Activated CD8-positive, alpha-beta T cell treated with anti-CD3 and anti-CD28 coated beads, Interleukin-2, amount 10 ng/mL, durations not matched to agents 7 days and 5 days (primary cell): ENCODE data around the gene SLC6A6. TPM values are rescaled to one million over a fixed set of nuclear protein-coding genes. Genes with fewer than 3 reads are reported as not detected.

ENCODE experiments used
- ATAC-seq: fragments of 150-1000 bp; cut with Tn5 transposase; one replicate; pipeline ENCODE4 v1.10.0; 2021; ENCODE audit warnings: moderate library complexity
- CTCF ChIA-PET: fragments of 350-600 bp; sonication (Branson Sonifier 250); formaldehyde crosslinking; loops from one replicate; lab custom pipeline; 2021; ENCODE audit warnings: antibody characterized with exemption; lab: Charles Lee
- POLR2A ChIA-PET: fragments of 350-600 bp; sonication (Branson Sonifier 250); formaldehyde crosslinking; loops from one replicate; lab custom pipeline; 2021; ENCODE audit warnings: antibody characterized with exemption; lab: Charles Lee
- DNase-seq: peaks from one replicate; pipeline ENCODE4 v3.0.0-alpha.2; 2020
- H3K27ac Mint-ChIP-seq: one replicate; pipeline ENCODE4 v1.8.0; 2021; ENCODE audit warnings: mild to moderate bottlenecking, mixed read lengths
- H3K27me3 Mint-ChIP-seq: one replicate; pipeline ENCODE4 v1.8.0; 2021; ENCODE audit warnings: low read depth, mixed read lengths
- H3K36me3 Mint-ChIP-seq: one replicate; pipeline ENCODE4 v1.8.0; 2021; ENCODE audit warnings: low read depth, mixed read lengths
- H3K4me1 Mint-ChIP-seq: one replicate; pipeline ENCODE4 v1.8.0; 2021; ENCODE audit warnings: low read depth, mixed read lengths
- H3K4me3 Mint-ChIP-seq: one replicate; pipeline ENCODE4 v1.8.0; 2021; ENCODE audit warnings: mild to moderate bottlenecking, mixed read lengths
- H3K9me3 Mint-ChIP-seq: one replicate; pipeline ENCODE4 v1.8.0; 2022; ENCODE audit warnings: mixed read lengths; ENCODE audit not compliant: insufficient read depth
- total RNA-seq, 2 experiments: library from RNA; stranded (reverse); gene quantifications; one replicate each; pipeline ENCODE4 v1.2.3, GENCODE V29; 2021

SLC6A6 gene
- total RNA-seq, 2 experiments from 2014 or later = 36.8 to 37.9 TPM

DNA sequence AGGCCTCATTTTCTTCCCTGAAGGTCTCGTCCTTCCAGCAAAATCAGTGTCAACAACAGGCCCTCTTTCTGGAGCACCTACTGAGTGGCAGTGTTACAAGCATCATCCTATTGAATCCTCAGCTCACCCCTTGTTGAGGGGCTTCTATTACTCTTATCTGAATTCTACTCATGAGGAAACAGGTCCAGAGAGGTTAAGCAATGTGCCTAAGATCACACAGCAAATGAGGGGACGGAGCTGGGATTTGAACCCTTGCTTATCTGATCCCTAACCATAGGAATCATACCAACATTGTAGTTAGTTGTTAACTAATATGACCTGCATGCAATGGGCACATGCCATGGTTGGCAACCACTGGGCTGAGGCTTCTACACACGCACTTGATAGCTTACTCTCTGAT is 63.0 kb downstream of the SLC6A6 start:
- Mint-ChIP-seq H3K4me3 (no peak overlapping the region), H3K27ac (no peak overlapping the region), H3K27me3 (no peaks in the 10 kb centered on the region), H3K4me1 (peaks cover 10% of the 10 kb centered on the region), H3K9me3 (no peaks in the 10 kb centered on the region), H3K36me3 (peaks cover 21% of the 10 kb centered on the region)
- DNase-seq (no peak), ATAC-seq (no peak)
- ChIA-PET POLR2A (no interaction called here), CTCF (interaction anchor here (1.0 to 1.3 kb wide), 3 partner anchors 29 to 262 kb away, joined by 3 to 4 read pairs (median 3); no protein-coding TSS in a partner anchor)

DNA sequence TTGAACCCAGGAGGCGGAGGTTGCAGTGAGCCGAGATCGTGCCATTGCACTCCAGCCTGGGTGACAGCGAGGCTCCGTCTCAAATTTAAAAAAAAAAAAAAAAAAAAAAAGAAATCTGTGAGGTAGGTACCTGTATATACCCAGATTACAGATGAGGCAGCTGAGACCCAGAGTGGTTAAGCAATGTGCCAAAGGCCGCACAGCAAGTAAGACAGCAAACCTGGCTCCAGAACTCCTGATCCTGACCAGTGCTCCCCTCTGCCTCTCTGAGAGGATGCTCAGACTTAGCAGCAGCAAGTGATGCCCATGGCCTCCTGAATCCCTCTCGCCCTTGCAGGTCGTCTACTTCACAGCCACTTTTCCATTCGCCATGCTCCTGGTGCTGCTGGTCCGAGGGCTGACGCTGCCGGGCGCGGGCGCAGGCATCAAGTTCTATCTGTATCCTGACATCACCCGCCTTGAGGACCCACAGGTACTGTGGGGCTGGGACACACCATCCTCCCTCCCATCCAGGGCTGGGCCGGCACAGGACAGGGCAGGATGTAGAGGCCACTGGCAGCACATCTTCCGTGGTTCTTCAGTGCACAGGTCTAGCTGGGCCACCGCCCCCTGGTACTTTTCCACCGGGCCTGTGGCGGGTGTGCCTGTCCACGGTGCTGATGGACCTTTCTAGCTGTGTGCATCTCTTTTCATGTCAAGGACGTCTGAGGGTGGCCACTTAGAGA is 63.9 kb downstream of the SLC6A6 start:
- Mint-ChIP-seq H3K27ac (no peak overlapping the region), H3K9me3 (no peaks in the 10 kb centered on the region), H3K4me1 (peaks cover 3% of the 10 kb centered on the region), H3K36me3 (peaks cover 14% of the 10 kb centered on the region), H3K4me3 (no peak overlapping the region), H3K27me3 (no peaks in the 10 kb centered on the region)
- CTCF ChIA-PET = interaction anchor here (1.0 to 2.3 kb wide), 9 partner anchors 8 to 263 kb away, joined by 3 to 30 read pairs (median 6); no protein-coding TSS in a partner anchor
- ATAC-seq (no peak), DNase-seq (no peak)
- POLR2A ChIA-PET = no interaction called here

DNA sequence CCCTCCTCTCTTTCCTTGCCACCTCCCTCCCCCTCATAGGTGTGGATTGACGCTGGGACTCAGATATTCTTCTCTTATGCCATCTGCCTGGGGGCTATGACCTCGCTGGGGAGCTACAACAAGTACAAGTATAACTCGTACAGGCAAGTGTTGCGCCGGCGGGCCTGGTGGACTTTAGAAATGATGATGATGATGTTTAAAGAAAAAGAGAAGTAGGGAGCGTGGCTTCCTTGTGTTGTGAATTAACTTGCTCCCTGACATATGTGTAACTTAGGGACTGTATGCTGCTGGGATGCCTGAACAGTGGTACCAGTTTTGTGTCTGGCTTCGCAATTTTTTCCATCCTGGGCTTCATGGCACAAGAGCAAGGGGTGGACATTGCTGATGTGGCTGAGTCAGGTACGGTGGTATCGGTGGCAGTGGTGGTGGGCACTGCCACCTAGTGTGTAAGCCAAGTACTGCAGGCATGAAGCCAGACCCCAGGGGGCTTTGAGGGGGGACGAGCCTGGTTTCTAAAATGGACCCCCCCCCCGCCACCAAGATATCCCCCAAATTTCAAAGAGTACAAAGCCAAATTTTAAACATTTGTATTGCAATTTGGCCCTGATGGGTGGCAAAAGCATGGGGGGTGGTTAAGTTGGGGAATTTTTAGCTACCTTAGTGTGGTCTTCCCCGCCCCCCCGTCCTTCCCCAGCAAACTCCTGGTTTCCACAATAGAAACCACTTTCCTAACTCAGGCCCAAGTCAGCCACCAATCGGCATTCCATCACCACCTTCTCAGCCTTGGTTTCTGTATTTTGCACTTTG is 65.6 kb downstream of the SLC6A6 start:
- DNase-seq = peak; percentile 44
- peaks cover 3% of the 10 kb centered on the region for H3K4me1 Mint-ChIP-seq
- no peaks in the 10 kb centered on the region for H3K9me3 Mint-ChIP-seq
- peak overlapping the region; percentile 30 for H3K27ac Mint-ChIP-seq
- peaks cover 11% of the 10 kb centered on the region for H3K36me3 Mint-ChIP-seq
- peak; percentile 48 for ATAC-seq
- ChIA-PET CTCF (interaction anchor here (0.6 to 2.3 kb wide), 28 partner anchors 9 to 571 kb away, joined by 3 to 30 read pairs (median 4); partner anchors contain the start of genes LSM3, SLC6A6 and XPC), POLR2A (interaction anchor here (0.8 kb wide), 1 partner anchor 66 kb away, joined by 5 read pairs; the partner anchor contains the start of gene SLC6A6)
- no peak overlapping the region for H3K4me3 Mint-ChIP-seq
- no peaks in the 10 kb centered on the region for H3K27me3 Mint-ChIP-seq

DNA sequence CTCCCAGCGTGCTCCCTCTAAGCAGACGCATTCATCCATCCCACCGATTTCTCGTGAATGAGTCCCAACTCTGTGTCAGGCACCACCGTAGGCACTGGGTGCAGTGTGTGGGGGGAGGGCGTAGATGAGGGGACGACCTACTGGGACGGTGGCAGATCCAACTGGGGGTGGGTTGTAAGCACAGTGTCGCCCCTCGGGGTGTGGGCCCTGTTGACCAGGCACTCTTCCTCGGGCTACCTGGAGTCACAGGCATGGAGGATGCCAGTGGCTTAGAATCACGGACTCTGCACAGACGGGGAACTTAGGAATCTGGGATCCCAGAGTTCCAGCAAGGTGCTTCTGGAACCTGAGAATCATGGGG is 66.2 kb downstream of the SLC6A6 start:
- Mint-ChIP-seq H3K27ac (no peak overlapping the region), H3K27me3 (no peaks in the 10 kb centered on the region), H3K4me3 (no peak overlapping the region), H3K4me1 (peaks cover 3% of the 10 kb centered on the region), H3K9me3 (no peaks in the 10 kb centered on the region), H3K36me3 (peaks cover 10% of the 10 kb centered on the region)
- no peak for ATAC-seq
- ChIA-PET POLR2A (no interaction called here), CTCF (interaction anchor here (0.6 to 2.3 kb wide), 15 partner anchors 10 to 265 kb away, joined by 3 to 30 read pairs (median 4); partner anchors contain the start of gene SLC6A6)
- no peak for DNase-seq

DNA sequence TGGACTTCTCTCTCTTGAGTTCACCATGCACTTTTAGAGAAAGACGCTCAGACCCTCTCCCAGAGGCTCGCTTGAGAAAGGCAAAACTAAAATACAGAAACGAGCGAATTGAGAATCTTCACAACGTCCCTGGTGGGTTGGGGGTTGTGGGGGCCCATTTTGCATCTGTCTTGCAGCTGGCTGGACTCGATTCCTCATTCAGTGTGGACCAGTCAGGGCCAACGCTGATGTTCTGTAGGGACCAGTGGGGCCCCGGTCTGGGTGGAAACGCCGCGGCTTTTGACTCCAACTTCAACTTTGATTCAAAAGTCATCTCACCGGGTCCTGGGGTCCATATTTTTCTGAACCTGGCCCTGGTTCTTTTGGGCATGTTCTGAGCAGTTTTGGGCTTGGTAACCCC is 68.1 kb downstream of the SLC6A6 start:
- Mint-ChIP-seq H3K4me1 (peaks cover 3% of the 10 kb centered on the region), H3K27me3 (no peaks in the 10 kb centered on the region), H3K9me3 (no peaks in the 10 kb centered on the region), H3K4me3 (no peak overlapping the region), H3K36me3 (peaks cover 10% of the 10 kb centered on the region), H3K27ac (no peak overlapping the region)
- ATAC-seq (no peak), DNase-seq (no peak)
- CTCF ChIA-PET = interaction anchor here (1.1 kb wide), 1 partner anchor 210 kb away, joined by 3 read pairs; no protein-coding TSS in a partner anchor
- POLR2A ChIA-PET = no interaction called here

DNA sequence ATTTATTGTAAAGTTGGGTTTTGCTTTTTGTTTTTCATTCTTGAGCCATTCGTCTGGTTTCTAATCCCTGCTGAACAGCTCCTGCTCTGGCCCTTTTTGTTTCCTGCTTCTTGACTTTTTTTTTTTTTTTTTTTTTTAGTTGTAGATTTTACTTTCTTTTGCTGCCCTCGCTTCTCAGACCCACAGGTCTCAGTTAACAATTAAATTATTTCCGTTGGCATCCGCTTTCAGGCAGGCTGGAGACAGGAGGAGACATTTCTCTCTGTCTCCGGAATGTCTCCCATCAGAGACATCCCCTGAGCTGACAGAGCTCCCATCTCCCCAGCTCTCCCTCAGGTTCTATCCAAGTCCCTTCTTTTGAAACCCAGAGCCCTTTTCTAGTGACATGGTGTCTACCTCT is 68.6 kb downstream of the SLC6A6 start:
- H3K4me1 Mint-ChIP-seq = peaks cover 3% of the 10 kb centered on the region
- peaks cover 10% of the 10 kb centered on the region for H3K36me3 Mint-ChIP-seq
- POLR2A ChIA-PET = no interaction called here
- no peak for ATAC-seq
- no peak for DNase-seq
- H3K27ac Mint-ChIP-seq = no peak overlapping the region
- CTCF ChIA-PET = interaction anchor here (1.1 kb wide), 1 partner anchor 210 kb away, joined by 3 read pairs; no protein-coding TSS in a partner anchor
- no peak overlapping the region for H3K4me3 Mint-ChIP-seq
- no peaks in the 10 kb centered on the region for H3K9me3 Mint-ChIP-seq
- no peaks in the 10 kb centered on the region for H3K27me3 Mint-ChIP-seq

DNA sequence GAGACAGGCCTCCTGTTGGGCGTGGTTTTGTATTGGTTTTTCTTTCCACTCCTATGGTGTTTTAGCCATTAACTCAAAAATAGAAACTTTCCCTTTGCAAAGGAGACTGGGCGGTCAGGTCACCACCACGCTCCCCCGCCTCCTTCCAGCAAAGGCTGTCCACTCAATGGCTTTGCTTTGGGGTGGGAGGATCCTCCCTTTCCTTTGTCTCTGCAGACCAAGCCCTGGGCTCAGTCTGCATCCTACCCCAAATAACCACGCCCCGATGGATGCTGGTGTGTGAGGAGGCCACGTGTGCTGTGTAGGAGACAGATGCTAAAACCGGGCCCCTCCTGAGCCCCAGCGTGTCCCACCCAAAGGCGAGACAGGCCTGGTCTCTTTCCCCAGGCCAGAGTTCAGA is 69.3 kb downstream of the SLC6A6 start:
- ChIA-PET POLR2A (no interaction called here), CTCF (interaction anchor here (0.7 kb wide), 1 partner anchor 270 kb away, joined by 3 read pairs; no protein-coding TSS in a partner anchor)
- Mint-ChIP-seq H3K27ac (no peak overlapping the region), H3K9me3 (no peaks in the 10 kb centered on the region), H3K36me3 (peaks cover 10% of the 10 kb centered on the region), H3K27me3 (no peaks in the 10 kb centered on the region), H3K4me1 (peaks cover 3% of the 10 kb centered on the region), H3K4me3 (no peak overlapping the region)
- no peak for DNase-seq
- ATAC-seq = no peak

DNA sequence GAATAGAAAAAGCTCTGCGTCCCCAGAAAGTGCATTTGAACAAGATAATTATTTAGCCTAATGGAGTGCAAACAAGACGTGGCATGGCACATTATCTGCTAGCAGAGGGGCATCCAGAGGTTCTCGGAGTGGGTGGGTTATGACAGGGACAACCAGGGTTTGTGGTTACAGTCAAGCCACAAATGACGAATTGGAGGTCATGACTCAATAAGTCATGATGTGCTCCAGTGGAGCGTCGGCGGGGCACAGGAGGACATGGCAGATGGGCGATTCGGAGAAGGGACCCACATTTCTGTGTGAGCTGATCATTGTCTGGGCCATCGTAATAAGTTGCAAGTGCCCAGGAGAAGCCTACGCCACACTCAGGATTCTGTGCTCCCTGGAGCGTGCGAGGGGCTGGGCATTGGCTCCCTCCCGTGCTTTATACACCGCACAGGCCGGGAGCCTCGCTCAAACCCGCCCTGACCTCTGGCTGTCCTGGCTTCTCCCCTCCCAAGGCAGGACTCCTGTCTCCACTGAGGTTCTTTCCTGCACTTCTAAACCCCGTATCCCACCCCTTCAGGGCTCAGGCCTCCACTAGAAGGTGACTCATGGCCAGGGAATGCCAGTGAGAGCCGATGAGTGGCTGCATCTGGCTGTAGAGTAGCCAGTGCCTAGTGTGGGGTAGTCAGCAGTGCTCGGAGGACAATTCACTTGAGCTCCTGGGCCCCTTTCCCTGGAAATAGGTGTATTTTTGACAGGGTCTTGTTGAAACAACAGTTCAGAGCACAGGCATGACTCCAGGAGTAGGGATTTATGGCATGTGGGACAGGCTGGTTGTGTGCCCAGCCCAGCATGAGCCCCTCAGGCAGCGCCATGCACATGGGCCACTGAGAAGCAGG is 70.3 kb downstream of the SLC6A6 start:
- ChIA-PET CTCF (interaction anchor here (0.6 to 0.7 kb wide), 3 partner anchors 197 to 271 kb away, joined by 3 read pairs; no protein-coding TSS in a partner anchor), POLR2A (no interaction called here)
- DNase-seq (no peak), ATAC-seq (no peak)
- Mint-ChIP-seq H3K4me1 (peaks cover 3% of the 10 kb centered on the region), H3K27me3 (no peaks in the 10 kb centered on the region), H3K9me3 (no peaks in the 10 kb centered on the region), H3K36me3 (peaks cover 11% of the 10 kb centered on the region), H3K4me3 (no peak overlapping the region), H3K27ac (no peak overlapping the region)

DNA sequence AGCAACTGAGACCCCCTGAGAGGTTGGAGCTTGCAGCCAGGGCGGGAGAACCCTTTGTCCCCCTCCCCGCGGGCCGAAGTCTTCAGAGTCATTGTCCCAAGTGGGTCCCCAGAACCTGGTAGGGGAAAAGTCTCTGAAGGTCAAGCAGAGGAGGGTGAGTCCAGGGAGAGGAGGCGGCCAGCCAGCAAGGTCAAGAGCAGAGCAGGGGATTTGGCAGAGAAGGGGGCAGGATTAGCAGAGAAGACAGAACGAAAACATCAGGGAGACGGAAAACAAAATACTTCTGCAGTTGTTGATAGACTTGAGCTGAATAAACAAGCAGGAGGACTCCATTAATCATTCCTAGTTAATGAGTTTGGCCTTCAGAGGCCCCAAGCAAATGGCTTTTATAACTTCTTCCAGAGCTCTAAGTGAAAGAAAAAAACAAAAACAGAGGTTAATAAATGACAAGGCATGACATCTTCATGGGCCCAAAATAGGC is 71.0 kb downstream of the SLC6A6 start:
- ATAC-seq (no peak), DNase-seq (no peak)
- ChIA-PET CTCF (no interaction called here), POLR2A (no interaction called here)
- Mint-ChIP-seq H3K36me3 (peaks cover 12% of the 10 kb centered on the region), H3K9me3 (no peaks in the 10 kb centered on the region), H3K27me3 (no peaks in the 10 kb centered on the region), H3K4me3 (no peak overlapping the region), H3K27ac (no peak overlapping the region), H3K4me1 (no peaks in the 10 kb centered on the region)

DNA sequence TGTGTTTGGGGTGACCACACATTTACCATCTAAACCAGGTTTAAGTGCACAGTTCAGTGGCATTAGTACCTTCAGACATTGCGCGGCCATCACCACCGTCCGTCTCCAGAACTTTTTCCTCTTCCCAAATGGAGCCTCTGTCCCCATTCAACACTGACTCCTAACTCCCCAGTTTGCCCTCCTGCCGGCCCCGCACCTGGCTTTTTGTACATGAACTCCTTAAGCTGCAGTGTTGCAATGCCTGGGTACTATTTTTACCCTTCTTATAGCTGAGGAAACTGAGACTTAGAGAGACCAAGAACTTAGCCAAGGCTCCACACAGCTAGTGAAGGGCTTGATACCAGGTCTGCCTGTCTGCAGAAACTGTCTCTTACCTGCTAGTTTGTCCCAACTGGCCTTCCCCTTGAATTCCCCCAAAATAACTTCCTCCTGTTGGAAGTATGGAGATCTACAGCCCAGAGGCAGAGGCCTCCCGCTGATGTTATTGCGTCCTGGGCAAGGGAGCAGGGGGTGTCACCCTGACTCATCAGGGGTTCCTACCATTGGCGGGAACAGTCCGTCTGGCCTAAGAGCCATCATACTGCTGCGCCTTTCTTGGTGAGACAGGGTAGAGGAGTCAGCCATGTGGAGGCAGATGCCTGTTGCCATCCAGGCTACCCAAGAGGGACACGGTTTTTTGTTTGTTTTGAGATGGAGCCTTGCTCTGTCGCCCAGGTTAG is 72.1 kb downstream of the SLC6A6 start:
- no peaks in the 10 kb centered on the region for H3K9me3 Mint-ChIP-seq
- ChIA-PET CTCF (no interaction called here), POLR2A (no interaction called here)
- H3K27me3 Mint-ChIP-seq = no peaks in the 10 kb centered on the region
- H3K27ac Mint-ChIP-seq = peak overlapping the region; percentile 15
- no peak for ATAC-seq
- no peaks in the 10 kb centered on the region for H3K4me1 Mint-ChIP-seq
- H3K36me3 Mint-ChIP-seq = peaks cover 17% of the 10 kb centered on the region
- no peak overlapping the region for H3K4me3 Mint-ChIP-seq
- no peak for DNase-seq
